ENCODE results near the gene RIC3.
"Not testable (repeated sequence)": the region's sequence is repeated elsewhere in the genome, so short reads cannot be mapped to it uniquely, and the experiment has no call there.

Gene RIC3

DNA sequence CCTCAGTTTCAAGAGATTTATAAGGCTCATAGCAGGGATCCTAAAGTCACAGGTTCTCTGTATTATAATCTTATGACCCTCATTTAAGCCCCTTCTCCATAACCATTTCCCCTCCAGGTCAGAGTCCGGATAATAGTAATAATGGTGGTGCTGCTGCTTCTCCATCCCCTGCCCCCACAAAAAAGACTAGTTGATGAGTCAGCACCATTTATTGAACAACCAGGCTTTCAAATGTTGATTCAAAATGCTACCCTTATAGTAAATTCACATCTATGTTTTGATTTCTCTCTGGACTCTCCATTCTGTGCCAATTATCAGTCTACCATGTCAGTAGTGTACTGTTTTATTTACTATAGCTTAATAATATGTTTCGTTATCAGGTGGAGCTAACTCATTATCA is 17.6 kb upstream of the RIC3 start:
- no peak for DNase-seq

DNA sequence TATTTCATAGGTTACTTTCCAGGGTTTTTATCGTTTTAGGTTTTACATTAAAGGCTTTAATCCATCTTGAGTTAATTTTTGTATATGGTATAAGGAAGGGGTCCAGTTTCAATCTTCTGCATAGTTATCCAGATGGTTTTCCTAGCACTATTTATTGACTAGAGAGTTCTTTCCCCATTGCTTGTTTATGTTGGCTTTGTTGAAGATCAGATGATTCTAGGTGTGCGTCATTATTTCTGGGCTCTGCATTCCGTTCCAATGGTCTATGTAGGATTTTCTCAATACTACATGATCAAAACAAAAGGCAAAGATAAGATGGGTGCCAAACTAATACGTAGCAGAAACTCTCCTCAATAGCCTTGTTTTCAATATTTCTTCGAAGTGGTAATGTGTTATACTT is 14.3 kb upstream of the RIC3 start:
- no peak for DNase-seq

DNA sequence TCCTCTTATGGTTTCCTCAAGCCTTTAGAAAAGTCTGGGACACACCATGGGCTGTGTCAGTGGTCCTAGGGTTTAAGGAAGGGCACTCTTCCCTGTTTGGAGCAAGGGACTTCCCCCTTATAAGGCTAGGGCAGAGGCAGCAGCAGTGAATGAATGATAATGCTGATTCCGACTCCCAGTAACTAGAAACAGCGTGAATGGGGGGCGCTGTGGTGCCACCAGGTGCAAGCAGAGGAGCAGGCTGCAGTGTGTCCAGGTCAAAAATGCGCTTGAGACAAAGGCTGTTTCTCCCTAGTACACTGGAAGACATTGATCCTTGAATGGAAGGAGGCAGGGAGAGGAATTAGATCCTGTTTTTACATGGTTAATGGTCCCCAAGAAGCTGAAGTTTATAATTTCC is 11.6 kb upstream of the RIC3 start:
- no peak for DNase-seq

DNA sequence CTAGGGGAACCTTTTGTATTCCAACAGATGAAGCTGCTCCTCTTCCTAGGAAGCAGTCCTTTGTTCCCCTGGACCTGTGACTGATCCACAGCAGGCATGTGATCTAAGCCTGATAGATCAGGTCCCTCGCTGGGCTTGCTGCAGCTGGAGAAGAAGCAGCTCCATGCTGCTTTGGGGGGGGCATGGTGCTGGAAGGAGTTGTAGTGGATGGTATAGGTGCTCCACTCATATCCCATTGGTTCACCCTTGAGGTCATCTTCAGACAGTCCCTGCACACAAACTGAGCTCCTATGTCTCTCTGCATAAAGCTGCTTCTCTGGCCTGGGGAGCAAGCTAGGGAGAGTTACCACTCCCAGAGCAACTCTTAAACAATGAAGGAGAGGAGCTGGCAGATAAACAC is 9.5 kb upstream of the RIC3 start:
- no peak for DNase-seq

DNA sequence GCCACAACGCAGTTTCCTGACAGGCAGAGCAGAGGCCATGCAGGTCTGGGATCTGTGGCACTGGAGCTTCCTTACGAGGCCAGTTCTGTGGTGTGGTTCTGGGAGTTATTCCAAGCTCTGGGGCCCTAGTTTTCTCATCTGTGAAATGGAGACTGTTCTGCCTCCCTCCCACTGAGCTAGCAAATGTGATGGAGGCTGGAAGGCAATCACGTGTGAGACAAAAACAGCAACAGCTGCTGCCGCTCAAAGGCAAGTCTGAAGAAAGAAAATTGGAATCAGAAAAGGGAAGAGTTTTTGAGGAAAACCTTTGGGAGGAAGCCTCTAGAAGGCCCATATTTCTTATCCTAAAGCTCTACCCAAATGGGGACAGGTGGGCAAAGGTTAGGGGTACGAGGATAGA is 8.3 kb upstream of the RIC3 start:
- no peak for DNase-seq

DNA sequence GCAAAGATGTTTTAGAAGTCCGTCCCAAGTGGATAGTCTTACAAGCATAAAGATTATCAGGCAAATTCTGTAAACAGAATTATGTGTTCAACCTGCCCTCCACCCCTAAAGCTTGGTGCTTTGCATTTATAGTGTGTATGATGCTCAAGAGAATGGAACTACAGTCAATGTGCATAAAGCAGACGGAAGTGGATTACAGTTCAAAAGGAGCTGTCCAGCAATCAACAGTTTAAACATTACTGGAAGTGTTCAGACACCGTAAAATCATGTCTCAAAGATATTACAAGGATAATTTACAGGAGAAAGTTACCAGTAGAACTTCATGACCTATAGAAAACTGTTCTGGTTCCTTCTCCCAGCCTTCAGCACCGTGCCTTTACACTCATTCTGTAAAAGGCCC is 1.0 kb downstream of the RIC3 start:
- DNase-seq = peak; percentile 23

DNA sequence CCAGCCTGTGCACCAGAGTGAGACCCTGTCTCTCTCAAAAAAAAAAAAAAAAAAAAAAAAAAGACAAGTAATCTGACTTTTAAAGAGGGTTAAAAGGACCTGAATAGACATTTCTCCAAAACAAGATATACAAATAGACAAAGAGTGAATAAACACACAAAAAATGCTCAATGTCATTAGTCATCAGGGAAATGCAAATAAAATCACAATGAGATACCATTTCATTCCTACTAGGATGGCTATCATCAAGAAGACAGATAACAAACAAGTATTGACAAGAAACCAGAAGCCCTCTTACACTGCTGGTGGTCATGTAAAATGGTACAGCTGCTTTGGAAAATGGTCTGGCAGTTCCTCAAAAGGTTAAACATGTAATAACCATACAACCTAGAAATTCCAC is 4.1 kb downstream of the RIC3 start:
- DNase-seq = no peak

DNA sequence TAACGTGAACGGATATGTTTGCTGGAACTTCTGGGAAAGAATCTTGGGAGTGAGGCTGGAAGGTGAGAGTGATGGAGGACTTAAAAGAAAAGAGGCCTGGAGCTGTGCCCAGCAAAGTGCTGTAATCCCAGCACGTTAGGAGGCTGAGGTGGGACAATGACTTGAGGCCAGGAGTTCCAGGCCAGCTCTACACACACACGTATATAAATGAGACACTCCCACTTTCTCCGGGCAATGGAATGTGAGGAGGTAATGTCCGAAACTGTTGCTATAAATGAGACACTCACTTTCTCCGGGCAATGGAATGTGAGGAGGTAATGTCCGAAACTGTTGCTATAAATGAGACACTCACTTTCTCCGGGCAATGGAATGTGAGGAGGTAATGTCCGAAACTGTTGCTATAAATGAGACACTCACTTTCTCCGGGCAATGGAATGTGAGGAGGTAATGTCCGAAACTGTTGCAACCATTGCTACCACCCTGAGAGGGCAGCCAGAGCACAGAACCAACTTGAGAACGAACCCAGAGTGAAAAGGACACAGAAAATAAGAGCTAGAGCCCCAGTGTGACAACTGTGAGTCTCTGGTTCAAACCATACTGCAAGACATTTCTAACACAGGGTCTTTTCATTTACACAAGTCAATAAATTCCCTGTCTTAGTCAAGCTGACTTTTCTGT is 7.1 kb downstream of the RIC3 start:
- DNase-seq = not testable (repeated sequence)

DNA sequence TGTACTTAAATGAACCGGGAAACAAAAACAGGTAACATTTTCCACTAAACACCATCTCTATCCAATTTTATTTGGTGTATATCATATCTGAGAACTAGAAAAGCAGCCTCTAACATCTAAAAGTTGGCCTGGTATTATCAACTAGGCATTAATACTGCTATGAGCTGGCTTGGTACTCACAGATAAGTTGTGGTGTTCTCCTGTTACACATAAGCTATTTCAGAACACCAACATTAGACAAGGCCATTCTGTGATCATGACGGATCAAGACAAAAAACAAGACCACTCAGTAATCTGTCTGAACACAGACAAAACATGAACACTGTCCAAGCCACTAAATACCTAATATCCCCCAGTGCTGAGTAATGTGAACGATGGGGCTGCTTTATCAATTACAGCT is 11.9 kb downstream of the RIC3 start:
- no peak for DNase-seq

DNA sequence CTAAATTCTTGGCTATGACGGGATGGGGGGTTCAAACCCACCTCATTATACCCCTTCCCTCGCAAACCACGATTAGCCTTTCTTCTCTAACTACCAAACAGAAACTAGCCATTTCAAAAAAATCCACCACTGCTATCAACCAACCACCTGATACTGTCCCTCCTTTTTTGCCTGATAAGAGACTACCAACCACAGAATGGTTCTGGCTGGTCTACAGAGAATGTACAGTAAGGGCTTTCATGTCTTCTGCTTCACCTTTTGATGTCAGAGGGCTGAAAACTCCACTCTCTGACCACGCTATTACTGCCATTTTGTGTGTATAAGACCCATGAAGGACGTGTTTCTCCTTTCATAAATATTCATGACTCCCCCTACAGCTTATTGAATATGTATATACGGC is 19.1 kb downstream of the RIC3 start:
- DNase-seq = no peak

DNA sequence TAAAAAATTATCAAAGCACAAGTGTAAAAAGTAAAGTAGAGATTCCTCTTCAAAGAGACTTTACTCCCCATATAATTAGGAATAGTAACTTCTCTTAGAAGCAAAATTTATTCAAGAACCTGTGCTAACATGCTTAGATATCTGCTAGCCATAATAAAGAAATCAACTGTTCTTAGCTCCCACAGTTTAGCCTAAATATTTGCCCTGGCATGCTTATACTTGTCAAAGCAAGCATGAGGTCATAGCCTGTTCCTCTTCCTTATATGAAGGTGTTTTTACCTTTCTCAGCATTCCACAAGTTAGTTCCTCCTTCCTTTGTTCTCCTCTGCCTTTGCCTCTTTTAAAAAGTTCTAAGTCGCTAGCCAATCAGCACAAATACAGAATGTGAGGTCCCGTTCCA is 30.3 kb downstream of the RIC3 start:
- no peak for DNase-seq

DNA sequence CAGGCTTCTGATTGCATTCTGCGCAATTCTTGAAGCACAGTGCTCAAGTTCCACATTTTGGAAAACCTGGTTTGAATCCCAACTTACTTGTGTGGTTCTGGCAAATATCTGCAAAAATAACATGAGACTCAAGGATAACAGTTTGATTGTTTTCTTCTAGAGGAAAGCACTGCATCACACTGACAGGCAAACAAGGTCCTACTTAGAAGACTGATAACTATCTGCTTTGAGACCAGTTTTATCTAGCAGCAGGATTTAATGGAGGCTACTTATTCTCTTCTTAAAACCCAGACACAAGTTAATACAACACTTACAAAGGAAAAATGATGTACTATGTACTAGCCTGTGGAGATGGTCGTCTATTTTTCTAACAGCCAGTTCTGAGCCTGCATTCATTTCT is 41.4 kb downstream of the RIC3 start:
- DNase-seq = no peak

DNA sequence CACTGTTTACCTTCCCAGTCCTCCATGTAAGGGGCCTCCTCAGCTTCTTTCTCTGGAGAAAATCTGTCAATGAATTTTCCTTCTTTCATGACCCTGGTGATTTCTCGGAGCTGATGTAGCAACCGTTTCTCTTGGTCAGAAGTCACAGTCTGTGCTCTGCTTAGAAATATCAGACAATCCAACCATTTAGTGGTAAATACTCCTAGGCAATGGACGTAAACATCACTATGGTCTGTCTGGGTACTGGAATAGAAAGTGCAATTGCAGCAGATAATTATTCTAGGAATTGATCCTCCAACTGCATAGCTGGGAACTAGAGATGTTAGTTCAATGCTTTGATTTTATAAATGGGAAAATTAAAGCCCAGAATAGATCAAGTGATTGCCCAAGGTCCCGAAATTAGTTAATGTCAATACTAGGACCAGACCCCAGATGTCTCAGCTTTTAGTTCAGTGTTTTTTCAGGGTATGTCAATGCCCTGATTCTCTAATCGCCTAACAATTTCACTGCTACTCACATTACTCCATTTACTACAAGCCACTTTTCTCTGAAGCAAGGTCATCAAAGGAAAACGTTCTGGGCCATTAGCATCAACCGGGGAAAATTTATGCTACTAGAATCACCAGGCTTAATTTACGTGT is 42.1 kb downstream of the RIC3 start:
- no peak for DNase-seq

DNA sequence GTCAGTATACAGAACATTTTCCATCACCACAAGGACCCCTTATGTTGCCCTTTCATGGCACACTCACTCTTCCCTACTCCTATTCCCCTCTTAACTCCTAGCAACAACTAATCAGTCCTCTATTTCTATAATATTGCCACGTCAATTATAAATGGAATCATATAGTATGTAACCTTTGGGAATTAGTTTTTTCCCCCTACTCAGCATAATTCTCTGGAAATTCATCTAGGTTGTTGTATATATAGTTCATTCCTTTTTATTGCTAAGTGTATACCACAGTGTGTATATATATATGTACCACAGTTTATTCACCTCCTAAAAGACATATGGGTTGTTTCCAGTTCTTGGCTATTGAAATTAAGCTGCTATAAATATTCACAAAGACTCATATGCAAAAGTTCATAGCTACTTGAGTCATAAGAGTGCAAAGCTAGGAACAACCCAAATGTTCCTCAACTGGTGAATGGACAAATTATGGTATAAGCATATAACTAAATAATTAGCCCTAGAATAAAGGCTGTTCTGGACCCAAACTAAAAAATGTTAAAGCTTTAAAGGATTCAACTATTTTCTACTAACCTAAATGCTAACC is 46.6 kb downstream of the RIC3 start:
- DNase-seq = no peak

DNA sequence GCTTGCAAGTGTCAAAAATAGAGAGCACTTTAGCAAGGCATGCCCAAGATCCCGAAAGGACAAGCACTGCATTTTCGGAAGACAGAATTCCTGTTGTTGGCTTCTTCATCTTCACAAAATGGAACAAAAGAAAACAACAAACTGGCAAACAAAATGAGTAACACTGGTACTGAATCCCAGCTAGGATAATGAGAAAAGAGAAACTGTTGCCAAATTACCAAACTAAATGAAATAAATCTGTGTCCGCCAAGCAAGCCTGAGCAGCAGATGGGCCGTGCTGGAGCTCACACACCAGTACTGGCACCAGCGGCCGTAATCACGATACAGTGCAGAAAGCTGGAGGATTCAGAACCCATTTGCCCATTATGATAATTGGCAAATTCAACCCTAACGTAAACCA is 57.2 kb downstream of the RIC3 start:
- DNase-seq = no peak

DNA sequence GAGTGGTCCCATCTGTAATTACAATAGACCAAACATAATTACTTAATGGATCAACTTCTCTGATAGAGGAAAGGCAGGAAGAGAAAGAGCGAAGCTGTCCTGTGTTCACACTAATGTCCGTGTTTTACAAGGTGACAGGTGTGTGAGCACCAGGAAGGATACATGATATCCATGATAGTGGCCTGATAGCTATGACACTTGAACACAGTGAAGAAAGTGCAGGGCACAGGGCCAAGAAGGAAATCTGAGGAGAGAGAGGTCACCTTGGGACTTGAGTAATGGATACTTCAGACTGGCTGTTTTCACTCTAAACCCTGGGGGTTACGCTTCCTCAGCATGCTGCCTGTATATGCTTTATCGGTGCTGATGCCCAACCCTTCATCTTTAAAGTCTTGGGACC is 58.4 kb downstream of the RIC3 start:
- no peak for DNase-seq

DNA sequence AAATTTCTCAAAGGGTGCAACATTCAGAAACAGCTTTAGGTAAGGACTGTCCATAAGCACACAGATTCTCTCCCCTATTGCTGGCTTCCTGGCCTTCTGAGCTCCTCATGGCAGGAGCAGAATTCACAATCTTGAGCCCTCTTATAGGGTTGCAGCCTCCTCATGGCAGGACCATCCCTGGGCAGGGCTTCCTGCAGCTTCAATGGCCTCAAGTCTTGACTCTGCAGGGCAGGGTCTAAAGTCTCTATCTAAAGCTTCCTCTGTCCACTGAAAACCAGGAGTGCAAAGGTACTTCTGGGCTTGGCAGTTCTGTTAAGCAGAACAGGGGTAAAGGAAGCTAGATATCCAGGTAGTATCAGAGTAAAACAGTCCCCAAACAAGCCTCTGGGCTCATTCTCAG is 59.1 kb downstream of the RIC3 start:
- no peak for DNase-seq

DNA sequence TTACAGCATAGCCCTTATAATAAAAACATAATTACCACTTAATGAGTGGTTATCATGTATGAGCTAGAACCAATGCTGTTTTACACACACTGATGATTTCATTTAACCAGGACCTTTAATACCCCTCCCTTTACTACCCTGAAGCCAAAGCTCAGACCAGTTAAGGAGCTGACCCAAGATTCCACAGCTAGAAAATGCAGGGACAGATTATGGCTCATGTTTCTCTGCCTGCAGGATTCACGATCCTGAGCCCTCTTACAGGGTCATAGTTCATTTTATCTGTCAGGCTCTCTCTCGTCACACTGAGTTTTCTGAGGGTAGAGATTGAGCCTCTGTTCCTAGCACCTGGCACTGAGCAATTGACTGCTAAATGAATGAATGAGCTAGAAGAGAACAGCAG is 60.4 kb downstream of the RIC3 start:
- no peak for DNase-seq

DNA sequence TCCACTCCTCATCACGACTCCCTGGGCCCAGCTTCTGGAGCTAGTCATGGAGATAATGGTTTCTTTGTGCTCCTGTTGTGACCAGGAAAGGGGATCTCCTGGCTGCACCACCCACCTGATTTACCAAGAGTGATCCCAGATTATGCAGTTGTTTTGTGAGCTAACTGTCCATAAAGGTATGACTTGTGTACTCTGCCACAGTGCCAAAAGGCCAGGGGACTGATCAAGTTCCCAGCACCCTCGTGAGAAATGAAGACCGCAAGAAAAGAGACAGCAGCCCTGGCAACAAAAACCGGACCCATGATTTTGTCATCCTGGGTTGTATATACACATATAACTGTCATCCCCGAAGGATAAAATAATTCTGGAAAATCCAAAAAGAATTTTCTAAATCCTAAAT is 61.2 kb downstream of the RIC3 start:
- DNase-seq = no peak

DNA sequence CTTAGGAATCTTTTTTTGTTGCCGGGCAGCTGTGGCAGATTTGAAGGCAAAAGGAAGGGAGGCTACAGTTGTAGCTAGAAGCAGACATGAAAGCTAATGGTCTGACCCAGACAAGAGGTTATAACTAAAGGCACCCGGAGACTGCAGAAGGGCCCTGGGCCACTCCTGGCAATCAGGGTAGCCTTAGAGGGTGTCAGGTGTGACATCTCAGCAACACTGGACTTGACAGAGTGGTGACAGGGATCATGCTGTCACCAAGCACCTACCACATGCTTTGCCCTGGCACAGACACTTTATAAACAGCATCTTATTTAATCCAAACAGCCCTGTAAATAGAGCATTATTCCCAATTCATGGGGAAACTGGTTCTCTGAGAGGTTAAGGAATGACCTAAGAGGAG is 62.1 kb downstream of the RIC3 start:
- DNase-seq = no peak

DNA sequence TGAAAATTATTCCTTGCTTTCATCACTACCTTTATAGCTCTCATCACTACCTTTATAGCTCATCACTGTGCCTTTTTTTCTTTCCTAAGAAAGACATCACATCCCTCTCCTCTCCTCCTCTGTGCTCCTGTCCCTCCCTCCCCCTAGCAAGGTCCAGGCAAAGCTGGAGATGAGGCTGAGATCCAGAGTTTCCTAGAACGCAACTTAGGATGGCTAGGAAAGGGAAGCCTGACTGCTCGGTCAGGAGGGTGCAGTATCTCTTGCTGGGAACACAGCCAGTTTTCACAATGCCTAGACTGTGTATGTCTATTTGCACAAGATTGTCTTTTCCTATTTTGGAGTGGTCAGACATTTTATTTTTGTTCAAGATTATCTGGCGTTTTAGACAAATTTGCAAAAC is 63.2 kb downstream of the RIC3 start:
- DNase-seq = no peak

DNA sequence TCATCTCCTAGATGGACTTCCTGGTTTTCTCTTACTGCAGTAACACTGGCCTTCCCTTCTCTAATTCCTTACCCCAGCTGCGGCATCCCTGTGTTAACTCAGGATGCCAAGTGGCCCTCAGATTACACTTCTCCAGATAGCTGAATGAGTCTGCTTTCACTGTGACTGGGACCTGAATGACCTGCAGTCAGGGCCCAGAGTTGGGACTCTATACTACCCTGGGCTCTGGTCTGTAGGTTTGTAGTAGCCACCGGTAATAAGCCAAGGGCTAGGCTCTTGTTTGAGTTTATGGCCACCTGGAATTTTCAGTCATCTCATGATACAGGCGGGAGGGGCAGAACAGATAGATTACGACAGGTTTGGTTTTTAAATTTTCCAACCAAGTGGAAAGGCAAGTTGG is 63.7 kb downstream of the RIC3 start:
- DNase-seq = no peak

DNA sequence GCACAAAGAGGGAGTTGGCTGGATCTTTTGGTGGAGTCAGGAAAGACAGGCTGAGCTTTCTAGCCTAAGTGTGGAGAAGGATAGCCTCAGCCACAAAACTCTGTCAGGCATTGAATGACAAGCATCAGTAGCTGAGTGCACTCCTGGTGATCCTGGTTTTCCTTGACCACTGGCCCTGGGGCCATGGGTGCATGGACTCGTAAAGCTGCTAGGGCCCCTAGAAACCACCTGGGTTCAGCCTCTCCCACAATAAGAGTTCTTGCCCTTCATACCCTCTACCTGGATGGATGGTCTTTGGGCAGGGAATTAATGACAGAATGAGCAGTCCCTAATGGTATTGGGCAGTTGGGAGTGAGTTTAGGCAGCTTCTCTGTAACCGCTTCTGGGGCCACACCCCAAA is 64.9 kb downstream of the RIC3 start:
- DNase-seq = no peak

DNA sequence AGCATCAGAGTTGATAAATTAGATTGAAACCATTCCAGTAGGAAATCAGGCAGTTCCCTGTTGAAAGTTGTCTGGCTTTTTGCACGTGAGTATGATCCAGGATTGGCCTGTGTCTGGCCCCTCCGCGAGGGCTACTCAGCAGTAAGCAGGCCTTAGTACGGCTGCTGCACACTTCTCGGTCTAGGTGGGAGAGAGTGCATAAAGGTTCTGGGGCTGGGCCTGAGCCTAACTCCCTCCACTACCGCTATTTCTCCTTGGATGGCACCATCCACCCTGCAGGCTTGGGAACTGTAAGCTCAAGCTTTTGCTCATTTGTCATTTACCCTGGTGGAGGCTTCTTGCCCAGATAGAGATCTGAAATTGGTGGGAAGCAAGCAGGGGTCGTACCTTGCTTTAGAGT is 65.9 kb downstream of the RIC3 start:
- DNase-seq = no peak

Measured in NCI-H1048 (cell line).